ENCODE results near the gene P3H2.

DNA sequence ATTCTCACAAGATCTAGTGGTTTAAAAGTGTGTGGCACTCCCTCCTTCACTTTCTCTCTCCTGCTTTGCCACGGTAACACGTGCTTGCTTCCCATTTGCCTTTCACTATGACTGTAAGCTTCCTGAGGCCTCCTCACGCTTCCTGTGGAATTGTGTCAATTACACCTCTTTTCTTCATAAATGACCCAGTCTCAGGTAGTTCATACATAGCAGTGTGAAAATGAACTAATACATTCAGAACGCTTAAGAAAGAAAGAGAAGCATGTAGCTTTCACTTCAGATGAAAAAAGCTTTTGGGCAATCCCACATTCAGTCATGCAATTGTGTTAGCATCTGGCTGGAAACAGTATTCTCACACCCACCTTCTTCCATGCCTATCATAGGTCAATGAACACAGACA is 24.4 kb downstream of the P3H2 start:
- TF ChIP-seq POLR2A (IDR thresholded peaks at IDR 0.05) = no peak
- TF ChIP-seq, protein P1, sequence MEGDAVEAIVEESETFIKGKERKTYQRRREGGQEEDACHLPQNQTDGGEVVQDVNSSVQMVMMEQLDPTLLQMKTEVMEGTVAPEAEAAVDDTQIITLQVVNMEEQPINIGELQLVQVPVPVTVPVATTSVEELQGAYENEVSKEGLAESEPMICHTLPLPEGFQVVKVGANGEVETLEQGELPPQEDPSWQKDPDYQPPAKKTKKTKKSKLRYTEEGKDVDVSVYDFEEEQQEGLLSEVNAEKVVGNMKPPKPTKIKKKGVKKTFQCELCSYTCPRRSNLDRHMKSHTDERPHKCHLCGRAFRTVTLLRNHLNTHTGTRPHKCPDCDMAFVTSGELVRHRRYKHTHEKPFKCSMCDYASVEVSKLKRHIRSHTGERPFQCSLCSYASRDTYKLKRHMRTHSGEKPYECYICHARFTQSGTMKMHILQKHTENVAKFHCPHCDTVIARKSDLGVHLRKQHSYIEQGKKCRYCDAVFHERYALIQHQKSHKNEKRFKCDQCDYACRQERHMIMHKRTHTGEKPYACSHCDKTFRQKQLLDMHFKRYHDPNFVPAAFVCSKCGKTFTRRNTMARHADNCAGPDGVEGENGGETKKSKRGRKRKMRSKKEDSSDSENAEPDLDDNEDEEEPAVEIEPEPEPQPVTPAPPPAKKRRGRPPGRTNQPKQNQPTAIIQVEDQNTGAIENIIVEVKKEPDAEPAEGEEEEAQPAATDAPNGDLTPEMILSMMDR (IDR thresholded peaks at IDR 0.05) = no peak
- TF ChIP-seq EP300 (IDR thresholded peaks at IDR 0.05) = no peak
